ENCODE results near the gene JCHAIN. TPM values are rescaled to one million over a fixed set of nuclear protein-coding genes. Genes with fewer than 3 reads are reported as not detected.

The JCHAIN gene
- total and polyA plus RNA-seq, 9 of the 15 experiments (the other 6 are each of a cell fraction or from before 2014, with no cell fraction given), result 0.04 to 0.68 (median 0.26) TPM; not detected in 5

DNA sequence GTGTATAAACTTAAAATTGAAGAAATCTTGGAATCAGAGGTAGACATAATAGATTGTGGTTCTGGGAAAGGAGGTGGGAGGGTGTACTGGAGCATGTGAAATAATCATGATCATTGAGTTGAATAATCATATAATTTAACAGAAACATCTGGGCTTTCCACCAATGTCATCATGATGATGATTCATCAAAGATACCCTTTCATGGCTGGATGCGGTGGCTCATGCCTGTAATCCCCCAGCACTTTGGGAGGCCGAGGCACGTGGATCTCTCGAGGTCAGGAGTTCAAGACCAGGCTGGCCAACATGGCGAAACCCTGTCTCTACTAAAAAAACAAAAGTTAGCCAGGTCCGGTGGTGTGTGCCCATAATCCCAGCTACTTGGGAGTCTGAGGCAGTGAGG, 48.8 kb upstream of the JCHAIN start:
- Histone ChIP-seq H3K36me3 (ENCODE audit: control insufficient read depth, insufficient read depth, low read length) (no peaks in the 10 kb centered on the region), H3K4me3 (no peak overlapping the region), H3K4me1 (replicated peaks in 1 of 2; ENCODE audit: control insufficient read depth in 2 of 2, insufficient read depth in 2 of 2, low read length in 2 of 2) (peaks cover 8 to 27% of the 10 kb centered on the region in 2 experiments), H3K27me3 (ENCODE audit: control insufficient read depth in 2 of 2, insufficient read depth in 2 of 2, low read length in 2 of 2) (no peaks in the 10 kb centered on the region), H4K20me1 (replicated peaks; ENCODE audit: control insufficient read depth, insufficient read depth, low read length) (no peaks in the 10 kb centered on the region), H3K9ac (ENCODE audit: insufficient read depth in 1 of 2, low read depth in 2 of 2, low read length in 2 of 2) (no peak overlapping the region), H3K4me2 (ENCODE audit: insufficient read depth, low read length) (no peak overlapping the region), H3K9me3 (replicated peaks; ENCODE audit: control insufficient read depth, insufficient read depth, low read depth, low read length) (no peaks in the 10 kb centered on the region), H3K79me2 (ENCODE audit: control insufficient read depth, insufficient read depth, low read length) (peaks cover 21% of the 10 kb centered on the region), H2AFZ (ENCODE audit: low read depth, low read length) (no peak overlapping the region), H3K9me1 (ENCODE audit: control insufficient read depth, insufficient read depth, low read length) (no peaks in the 10 kb centered on the region), H3K27ac (ENCODE audit: extremely low read depth, low read depth, low read length) (no peak overlapping the region)
- BruUV-seq (replicated peaks), result no TSS peak
- intact Hi-C loops (cut with micrococcal nuclease), result no loop called here
- WGBS (ENCODE audit: insufficient coverage, low coverage, missing lambda C conversion rate), result 65% methylated on average over 6 of the region's 6 CpGs
- DNase-seq (ENCODE audit: extremely low read depth in 1 of 4, low spot score in 3 of 4) (no peak), FAIRE-seq (no peak), ATAC-seq (no peak)
- POLR2A ChIA-PET, result interaction anchor here (1.1 to 1.8 kb wide), 2 partner anchors 10 to 30 kb away, joined by 3 to 7 read pairs; no protein-coding TSS in a partner anchor
- in situ Hi-C loops (cut with MboI), result no loop called here
- CTCF ChIA-PET (ENCODE audit: low intra/inter-chr PET ratio), result no interaction called here
- TF ChIP-seq JUN (IDR thresholded peaks at IDR 0.05; ENCODE audit: borderline replicate concordance, low read depth, low read length) (0 out of 2 replicates have a peak, but pooled peaks have one; percentile 30), JUN (CRISPR knock-in tag; IDR thresholded peaks at IDR 0.05; ENCODE audit: borderline replicate concordance) (no peak), NR2C2 (CRISPR knock-in tag; IDR thresholded peaks at IDR 0.05) (no peak), NR2C2 (tag; IDR thresholded peaks at IDR 0.05) (peak; percentile 36; the same call in 1 of the 2 replicates), HDAC8 (tag; IDR thresholded peaks at IDR 0.05) (no peak), ZNF175 (CRISPR knock-in tag; IDR thresholded peaks at IDR 0.05; ENCODE audit: low read depth) (peak; percentile 85), ZNF311 (CRISPR knock-in tag; IDR thresholded peaks at IDR 0.05) (0 out of 2 replicates have a peak, but pooled peaks have one; percentile 20), FOSL1 (tag; conservative IDR thresholded peaks at IDR 0.05) (peak; percentile 73), CXXC5 (CRISPR knock-in tag; IDR thresholded peaks at IDR 0.05) (peak; percentile 43), ZNF224 (CRISPR knock-in tag; IDR thresholded peaks at IDR 0.05) (no peak), NFRKB (IDR thresholded peaks at IDR 0.05; ENCODE audit: low read depth) (0 out of 2 replicates have a peak, but pooled peaks have one; percentile 12), ZNF583 (CRISPR knock-in tag; IDR thresholded peaks at IDR 0.05) (0 out of 2 replicates have a peak, but pooled peaks have one; percentile 13), NR2C1 (IDR thresholded peaks at IDR 0.05) (no peak), NR2C1 (tag; IDR thresholded peaks at IDR 0.05) (peak; percentile 56), ETV5 (CRISPR knock-in tag; IDR thresholded peaks at IDR 0.05; ENCODE audit: low read depth) (no peak), SMAD4 (CRISPR knock-in tag; conservative IDR thresholded peaks at IDR 0.05) (peak; percentile 44), ARID1B (IDR thresholded peaks at IDR 0.05) (peak; percentile 37; the same call in 1 of the 2 replicates), SRF (CRISPR knock-in tag; IDR thresholded peaks at IDR 0.05) (no peak), L3MBTL2 (IDR thresholded peaks at IDR 0.05) (peak; percentile 78; the same call in 1 of the 2 replicates), EP300 (IDR thresholded peaks at IDR 0.05; ENCODE audit: low read length) (peak; percentile 26; the same call in 1 of the 2 replicates), JUNB (CRISPR knock-in tag; conservative IDR thresholded peaks at IDR 0.05) (no peak), ZNF316 (IDR thresholded peaks at IDR 0.05) (peak; percentile 4; the same call in 1 of the 2 replicates)
- TF ChIP-seq, protein P1, sequence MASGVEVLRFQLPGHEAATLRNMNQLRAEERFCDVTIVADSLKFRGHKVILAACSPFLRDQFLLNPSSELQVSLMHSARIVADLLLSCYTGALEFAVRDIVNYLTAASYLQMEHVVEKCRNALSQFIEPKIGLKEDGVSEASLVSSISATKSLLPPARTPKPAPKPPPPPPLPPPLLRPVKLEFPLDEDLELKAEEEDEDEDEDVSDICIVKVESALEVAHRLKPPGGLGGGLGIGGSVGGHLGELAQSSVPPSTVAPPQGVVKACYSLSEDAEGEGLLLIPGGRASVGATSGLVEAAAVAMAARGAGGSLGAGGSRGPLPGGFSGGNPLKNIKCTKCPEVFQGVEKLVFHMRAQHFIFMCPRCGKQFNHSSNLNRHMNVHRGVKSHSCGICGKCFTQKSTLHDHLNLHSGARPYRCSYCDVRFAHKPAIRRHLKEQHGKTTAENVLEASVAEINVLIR (CRISPR knock-in tag; IDR thresholded peaks at IDR 0.05), result no peak
- TF ChIP-seq, protein P2, sequence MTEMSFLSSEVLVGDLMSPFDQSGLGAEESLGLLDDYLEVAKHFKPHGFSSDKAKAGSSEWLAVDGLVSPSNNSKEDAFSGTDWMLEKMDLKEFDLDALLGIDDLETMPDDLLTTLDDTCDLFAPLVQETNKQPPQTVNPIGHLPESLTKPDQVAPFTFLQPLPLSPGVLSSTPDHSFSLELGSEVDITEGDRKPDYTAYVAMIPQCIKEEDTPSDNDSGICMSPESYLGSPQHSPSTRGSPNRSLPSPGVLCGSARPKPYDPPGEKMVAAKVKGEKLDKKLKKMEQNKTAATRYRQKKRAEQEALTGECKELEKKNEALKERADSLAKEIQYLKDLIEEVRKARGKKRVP (CRISPR knock-in tag; IDR thresholded peaks at IDR 0.05), result peak; percentile 64; the same call in 1 of the 2 replicates
